Liver (tissue), 9 donors: Measurements from ENCODE around the gene SSPN. TPM values are rescaled to one million over a fixed set of nuclear protein-coding genes. Genes with fewer than 3 reads are reported as not detected.

Experiments
- DNase-seq: peaks from one replicate; pipeline ENCODE4 v3.0.0-alpha.2; 2017; ENCODE audit warnings: low spot score
- H3K27ac ChIP-seq, 2 donors: one replicate each; pipeline ENCODE4 v1.7.0; 2013; ENCODE audit warnings: inconsistent platforms in 2 of 2, low read length in 2 of 2, control low read depth in 1 of 2, low read depth in 1 of 2, mild to moderate bottlenecking in 1 of 2
- H3K27me3 ChIP-seq, 4 donors: one replicate each; pipeline versions ENCODE4 v1.6.1 to v1.7.0; 2013; ENCODE audit warnings: low read length in 3 of 4, inconsistent platforms in 1 of 4, mild to moderate bottlenecking in 1 of 4, moderate library complexity in 1 of 4; ENCODE audit not compliant: control insufficient read depth in 4 of 4, insufficient read depth in 4 of 4
- H3K36me3 ChIP-seq, 4 donors: one replicate each; pipeline versions ENCODE4 v1.6.1 to v1.7.0; 2013; ENCODE audit warnings: low read length in 3 of 4, mild to moderate bottlenecking in 3 of 4, low read depth in 1 of 4, moderate library complexity in 1 of 4; ENCODE audit not compliant: control insufficient read depth in 4 of 4, insufficient read depth in 3 of 4
- H3K4me1 ChIP-seq, 4 donors: one replicate each; pipeline versions ENCODE4 v1.6.1 to v1.7.0; 2013; ENCODE audit warnings: low read length in 3 of 4, mild to moderate bottlenecking in 3 of 4, moderate library complexity in 1 of 4; ENCODE audit not compliant: control insufficient read depth in 4 of 4, insufficient read depth in 4 of 4
- H3K4me3 ChIP-seq, 3 donors: one replicate each; pipeline versions ENCODE4 v1.6.1 to v1.7.0; 2013; ENCODE audit warnings: low read length in 3 of 3, control low read depth in 1 of 3, low read depth in 1 of 3, mild to moderate bottlenecking in 1 of 3
- H3K9ac ChIP-seq, 2 donors: one replicate each; pipeline ENCODE4 v1.7.0; 2013; ENCODE audit warnings: low read length in 2 of 2, mild to moderate bottlenecking in 2 of 2, moderate library complexity in 2 of 2, control low read depth in 1 of 2, low read depth in 1 of 2
- H3K9me3 ChIP-seq, 4 donors: one replicate each; pipeline versions ENCODE4 v1.6.1 to v1.7.0; 2013; ENCODE audit warnings: low read length in 3 of 4; ENCODE audit not compliant: control insufficient read depth in 4 of 4
- CTCF ChIP-seq: fragments of 150-350 bp; IDR thresholded peaks from 2 replicates; pipeline ENCODE4 v1.5.1; 2017; ENCODE audit warnings: improper control_type of control experiment, low read depth, low read length; ENCODE audit not compliant: missing input control
- EGR1 ChIP-seq, 2 donors: IDR thresholded peaks; 2 replicates each; pipeline ENCODE4 v1.6.1; 2016 to 2018; ENCODE audit warnings: antibody characterized with exemption in 2 of 2, low read depth in 2 of 2
- FOXA2 ChIP-seq: IDR thresholded peaks from 2 replicates; pipeline ENCODE4 v1.6.1; 2016; ENCODE audit warnings: antibody characterized with exemption
- GABPA ChIP-seq, 2 donors: IDR thresholded peaks in 1 of 2; conservative IDR thresholded peaks in 1 of 2; 2 replicates each; pipeline ENCODE4 v1.6.1; 2016; ENCODE audit warnings: antibody characterized with exemption in 2 of 2, mild to moderate bottlenecking in 1 of 2, moderate library complexity in 1 of 2
- RAD21 ChIP-seq, 2 donors: IDR thresholded peaks; 2 replicates each; pipeline ENCODE4 v1.6.1; 2016; ENCODE audit warnings: antibody characterized with exemption in 2 of 2, mild to moderate bottlenecking in 2 of 2
- REST ChIP-seq: IDR thresholded peaks from 2 replicates; pipeline ENCODE4 v1.6.1; 2016; ENCODE audit warnings: antibody characterized with exemption, mild to moderate bottlenecking
- RXRA ChIP-seq, 2 donors: IDR thresholded peaks; 2 replicates each; pipeline ENCODE4 v1.6.1; 2017 to 2018; ENCODE audit warnings: antibody characterized with exemption in 2 of 2, mild to moderate bottlenecking in 1 of 2
- TAF1 ChIP-seq: conservative IDR thresholded peaks from 2 replicates; pipeline ENCODE4 v1.6.1; 2016; ENCODE audit warnings: antibody characterized with exemption, mild to moderate bottlenecking
- WGBS: extraction: QIAGEN DNeasy Blood & Tissue Kit; methylation state at CpG from one replicate; pipeline ENCODE4 v1.1.7; 2013; 5-methylcytosine and 5-hydroxymethylcytosine counted together
- polyA plus RNA-seq, 2 donors: library from polyadenylated mRNA; stranded (reverse) in 1 of 2; unstranded in 1 of 2; fragments of 200-250 nt in 1 of 2; fragments of >200 nt in 1 of 2; fragmentation: Nextera tagmentation in 1 of 2; extraction: Ambion mirVana in 1 of 2; gene quantifications; one replicate each; pipeline versions ENCODE4 v1.2.1 to v1.2.3, GENCODE V29; 2013 to 2015
- total RNA-seq, 2 donors: library from RNA; depleted of rRNA; stranded (reverse); fragments of >200 nt; gene quantifications; one replicate each; pipeline ENCODE4 v1.2.3, GENCODE V29; 2014
- TF ChIP-seq, protein P1 (sequence below): IDR thresholded peaks from 2 replicates; pipeline ENCODE4 v1.6.1; 2016; ENCODE audit warnings: antibody characterized with exemption
- TF ChIP-seq, protein P2 (sequence below): IDR thresholded peaks from 2 replicates; pipeline ENCODE4 v1.6.1; 2016; ENCODE audit warnings: antibody characterized with exemption
- TF ChIP-seq, protein P3 (sequence below): IDR thresholded peaks from 2 replicates; pipeline ENCODE4 v1.6.1; 2016; ENCODE audit warnings: antibody characterized with exemption
- donor health status: healthy.
- donor health status: healthy.
- donor health status: healthy.
- donor health status: healthy.
- donor health status: healthy.

SSPN gene
- total RNA-seq (under 1 TPM; 0.33 to 0.67 TPM), polyA plus RNA-seq (under 1 TPM; 0.42 to 0.50 TPM)

GRCh38 chr12:26195250-26195640 is at the start of gene SSPN:
Gene SSPN (plus strand): TSS chr12:26195573. CDS start chr12:26195673, 100 bp downstream.
- H3K4me1 ChIP-seq: peaks cover 4 to 10% (median 7%) of the 10 kb centered on the region in 4 donors
- DNase-seq: no peak
- TF ChIP-seq RXRA (IDR thresholded peaks at IDR 0.05): no peak
- TF ChIP-seq GABPA (IDR thresholded peaks at IDR 0.05 in 1 of 2, conservative IDR thresholded peaks at IDR 0.05 in 1 of 2): no peak
- TF ChIP-seq EGR1 (IDR thresholded peaks at IDR 0.05; ENCODE audit: low read depth in 2 of 2): no peak
- TF ChIP-seq, protein P1, sequence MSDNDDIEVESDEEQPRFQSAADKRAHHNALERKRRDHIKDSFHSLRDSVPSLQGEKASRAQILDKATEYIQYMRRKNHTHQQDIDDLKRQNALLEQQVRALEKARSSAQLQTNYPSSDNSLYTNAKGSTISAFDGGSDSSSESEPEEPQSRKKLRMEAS: no peak
- TF ChIP-seq, protein P2, sequence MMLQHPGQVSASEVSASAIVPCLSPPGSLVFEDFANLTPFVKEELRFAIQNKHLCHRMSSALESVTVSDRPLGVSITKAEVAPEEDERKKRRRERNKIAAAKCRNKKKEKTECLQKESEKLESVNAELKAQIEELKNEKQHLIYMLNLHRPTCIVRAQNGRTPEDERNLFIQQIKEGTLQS: no peak
- no peak for TF ChIP-seq FOXA2
- TF ChIP-seq, protein P3, sequence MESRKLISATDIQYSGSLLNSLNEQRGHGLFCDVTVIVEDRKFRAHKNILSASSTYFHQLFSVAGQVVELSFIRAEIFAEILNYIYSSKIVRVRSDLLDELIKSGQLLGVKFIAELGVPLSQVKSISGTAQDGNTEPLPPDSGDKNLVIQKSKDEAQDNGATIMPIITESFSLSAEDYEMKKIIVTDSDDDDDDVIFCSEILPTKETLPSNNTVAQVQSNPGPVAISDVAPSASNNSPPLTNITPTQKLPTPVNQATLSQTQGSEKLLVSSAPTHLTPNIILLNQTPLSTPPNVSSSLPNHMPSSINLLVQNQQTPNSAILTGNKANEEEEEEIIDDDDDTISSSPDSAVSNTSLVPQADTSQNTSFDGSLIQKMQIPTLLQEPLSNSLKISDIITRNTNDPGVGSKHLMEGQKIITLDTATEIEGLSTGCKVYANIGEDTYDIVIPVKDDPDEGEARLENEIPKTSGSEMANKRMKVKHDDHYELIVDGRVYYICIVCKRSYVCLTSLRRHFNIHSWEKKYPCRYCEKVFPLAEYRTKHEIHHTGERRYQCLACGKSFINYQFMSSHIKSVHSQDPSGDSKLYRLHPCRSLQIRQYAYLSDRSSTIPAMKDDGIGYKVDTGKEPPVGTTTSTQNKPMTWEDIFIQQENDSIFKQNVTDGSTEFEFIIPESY: no peak
- no peak for TF ChIP-seq RAD21 (IDR thresholded peaks at IDR 0.05)
- no peak for TF ChIP-seq CTCF
- TF ChIP-seq TAF1: no peak
- peak within 1 kb of the TSS; percentile 14 to 63 (median 52) for H3K4me3 ChIP-seq
- no peaks in the 10 kb centered on the region for H3K36me3 ChIP-seq
- H3K9me3 ChIP-seq: peaks cover 0 to 1% (median under 1%) of the 10 kb centered on the region in 4 donors
- no peak within 1 kb of the TSS for H3K27ac ChIP-seq
- 2% methylated on average over 35 of the region's 35 CpGs for WGBS
- H3K27me3 ChIP-seq: peaks cover 0 to 6% (median 3%) of the 10 kb centered on the region in 4 donors
- H3K9ac ChIP-seq: no peak within 1 kb of the TSS

GRCh38 chr12:26148291-26148690 is 47.1 kb upstream of the SSPN start:
- Histone ChIP-seq H3K9me3 (no peaks in the 10 kb centered on the region), H3K4me3 (no peak overlapping the region), H3K36me3 (no peaks in the 10 kb centered on the region), H3K9ac (no peak overlapping the region), H3K27me3 (no peaks in the 10 kb centered on the region), H3K4me1 (no peaks in the 10 kb centered on the region), H3K27ac (no peak overlapping the region)
- TF ChIP-seq REST (no peak), CTCF (no peak), RXRA (IDR thresholded peaks at IDR 0.05) (no peak), TAF1 (no peak)
- TF ChIP-seq, protein P1: no peak
- TF ChIP-seq, protein P2: no peak
- DNase-seq: no peak
- WGBS: 83% methylated on average over 7 of the region's 7 CpGs
